Left lung (tissue), 10 donors: ENCODE data around the gene NOS1. TPM values are rescaled to one million over a fixed set of nuclear protein-coding genes. Genes with fewer than 3 reads are reported as not detected.

ENCODE experiments used
- ATAC-seq: fragments of 200-7000 bp; cut with Tn5 transposase; one replicate; pipeline ENCODE4 v1.9.1; 2020; ENCODE audit warnings: moderate library complexity
- DNase-seq, 4 donors: peaks; one replicate each; pipeline ENCODE4 v3.0.0-alpha.2; 2013 to 2020
- H3K27ac ChIP-seq, 2 donors: fragments of 200-600 bp; sonication (generic) in 1 of 2; one replicate each; pipeline versions ENCODE4 v1.5.0 to v1.8.0; 2020 to 2021
- H3K27me3 ChIP-seq, 2 donors: fragments of 200-600 bp; sonication (generic) in 1 of 2; one replicate each; pipeline versions ENCODE4 v1.5.0 to v1.8.0; 2020 to 2021
- H3K36me3 ChIP-seq, 2 donors: fragments of 200-600 bp; sonication (generic) in 1 of 2; one replicate each; pipeline versions ENCODE4 v1.5.0 to v1.8.0; 2020 to 2021
- H3K4me1 ChIP-seq, 2 donors: fragments of 200-600 bp; one replicate each; pipeline ENCODE4 v1.8.0; 2021
- H3K4me3 ChIP-seq, 2 donors: fragments of 200-600 bp; sonication (generic) in 1 of 2; one replicate each; pipeline versions ENCODE4 v1.5.0 to v1.8.0; 2020 to 2021; ENCODE audit warnings: mild to moderate bottlenecking in 1 of 2
- H3K9me3 ChIP-seq, 2 donors: fragments of 200-600 bp; sonication (generic) in 1 of 2; one replicate each; pipeline versions ENCODE4 v1.5.0 to v1.8.0; 2020 to 2021
- CTCF ChIP-seq, 2 donors: fragments of 200-600 bp; sonication (generic) in 1 of 2; IDR thresholded peaks; one replicate each; pipeline versions ENCODE4 v1.5.0 to v1.8.0; 2021; ENCODE audit warnings: antibody characterized with exemption in 2 of 2
- intact Hi-C, 2 donors: fragments of 100-400 bp; cut with DNase I; formaldehyde crosslinking; loops; one replicate each; pipeline versions ENCODE4 v1.11.2 to v1.14.2; 2022
- polyA plus RNA-seq, 6 donors: library from polyadenylated mRNA; unstranded; fragments of 120-200 nt; gene quantifications; one replicate each; pipeline ENCODE4 v1.2.1, GENCODE V29; 2013; ENCODE audit not compliant: insufficient read length in 6 of 6
- total RNA-seq, 2 donors: library from RNA; stranded (reverse); fragmentation: NEBNext Ultra II Directional; extraction: Animal tissue kit (Norgen Biotek cat#: 25700); gene quantifications; one replicate each; pipeline ENCODE4 v1.2.1, GENCODE V29; 2021
- donor health status: DM: no; HTN: yes; CAD: no.
- donor health status: DM: no; HTN: no; CAD: no.

Gene NOS1
- total and polyA plus RNA-seq, 8 donors = 0.11 to 2.4 (median 0.35) TPM

DNA sequence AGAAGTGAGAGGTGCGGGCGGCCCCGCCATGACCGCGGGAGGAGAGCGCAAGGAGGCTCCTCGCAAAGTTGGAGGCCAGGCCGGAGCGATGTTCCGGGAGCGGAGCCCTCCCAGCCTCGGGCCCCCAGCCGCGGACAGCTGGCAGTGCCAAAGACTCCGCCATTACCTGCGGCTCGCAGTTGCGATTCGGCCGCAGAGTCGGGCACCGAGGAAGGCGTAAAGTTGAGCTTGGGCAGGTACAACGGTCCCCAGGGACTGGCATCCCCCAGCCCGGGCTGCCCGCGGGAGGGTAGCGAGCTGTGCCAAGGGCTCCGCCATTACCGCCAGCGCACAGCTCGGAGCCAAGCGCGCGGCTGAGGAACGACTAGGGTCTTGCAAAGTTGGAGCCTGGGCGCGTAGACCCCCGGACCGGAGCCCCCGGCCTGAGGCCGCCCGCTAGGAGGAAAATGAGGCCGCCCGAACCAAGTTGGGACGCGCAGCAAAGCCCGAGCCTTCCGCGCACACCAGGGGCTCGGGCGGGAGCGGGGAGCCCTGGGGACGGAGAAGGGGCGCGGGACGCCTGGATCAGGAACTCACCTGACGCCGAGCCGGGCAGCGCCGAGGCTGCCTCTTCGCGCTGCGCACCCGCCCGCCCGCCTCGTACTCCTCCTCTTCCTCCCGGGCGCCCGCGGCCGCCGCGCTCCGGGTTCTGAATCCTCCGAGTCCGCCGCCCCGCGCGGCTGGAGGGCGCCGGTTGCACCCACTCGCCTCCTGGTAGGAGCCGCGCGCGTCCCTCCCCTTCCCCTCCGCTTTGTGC, 677 bp downstream of the NOS1 start:
- no peak for TF ChIP-seq CTCF (IDR thresholded peaks at IDR 0.05)
- no peaks in the 10 kb centered on the region for H3K36me3 ChIP-seq
- DNase-seq = no peak
- H3K4me1 ChIP-seq = no peaks in the 10 kb centered on the region
- H3K4me3 ChIP-seq = no peak overlapping the region
- intact Hi-C loops = no loop called here
- no peak overlapping the region for H3K27ac ChIP-seq
- ATAC-seq = no peak
- peaks cover 37 to 94% of the 10 kb centered on the region in 2 donors for H3K27me3 ChIP-seq
- H3K9me3 ChIP-seq = no peaks in the 10 kb centered on the region

DNA sequence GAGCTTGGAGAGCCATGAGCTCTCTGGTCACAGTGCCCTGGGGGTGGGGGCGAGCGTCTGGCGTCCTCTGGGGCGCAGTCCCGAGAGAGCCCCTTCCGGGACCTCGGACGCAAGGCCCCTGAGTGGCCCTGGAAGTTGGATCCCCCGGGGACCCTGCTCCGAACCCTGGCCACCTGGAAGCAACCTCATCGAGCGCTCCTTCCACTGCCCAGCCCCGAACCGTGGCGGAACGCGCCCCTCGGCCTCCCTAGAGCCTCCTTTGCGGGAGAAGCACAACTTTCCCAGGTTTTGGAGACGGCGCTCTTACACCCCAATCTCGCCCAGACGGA, 1.2 kb downstream of the NOS1 start:
- no peak for ATAC-seq
- Histone ChIP-seq H3K4me1 (no peaks in the 10 kb centered on the region), H3K27me3 (peaks cover 37 to 94% of the 10 kb centered on the region in 2 donors), H3K27ac (no peak overlapping the region), H3K9me3 (no peaks in the 10 kb centered on the region), H3K4me3 (no peak overlapping the region), H3K36me3 (no peaks in the 10 kb centered on the region)
- intact Hi-C loops = no loop called here
- TF ChIP-seq CTCF (IDR thresholded peaks at IDR 0.05) = no peak
- no peak for DNase-seq

DNA sequence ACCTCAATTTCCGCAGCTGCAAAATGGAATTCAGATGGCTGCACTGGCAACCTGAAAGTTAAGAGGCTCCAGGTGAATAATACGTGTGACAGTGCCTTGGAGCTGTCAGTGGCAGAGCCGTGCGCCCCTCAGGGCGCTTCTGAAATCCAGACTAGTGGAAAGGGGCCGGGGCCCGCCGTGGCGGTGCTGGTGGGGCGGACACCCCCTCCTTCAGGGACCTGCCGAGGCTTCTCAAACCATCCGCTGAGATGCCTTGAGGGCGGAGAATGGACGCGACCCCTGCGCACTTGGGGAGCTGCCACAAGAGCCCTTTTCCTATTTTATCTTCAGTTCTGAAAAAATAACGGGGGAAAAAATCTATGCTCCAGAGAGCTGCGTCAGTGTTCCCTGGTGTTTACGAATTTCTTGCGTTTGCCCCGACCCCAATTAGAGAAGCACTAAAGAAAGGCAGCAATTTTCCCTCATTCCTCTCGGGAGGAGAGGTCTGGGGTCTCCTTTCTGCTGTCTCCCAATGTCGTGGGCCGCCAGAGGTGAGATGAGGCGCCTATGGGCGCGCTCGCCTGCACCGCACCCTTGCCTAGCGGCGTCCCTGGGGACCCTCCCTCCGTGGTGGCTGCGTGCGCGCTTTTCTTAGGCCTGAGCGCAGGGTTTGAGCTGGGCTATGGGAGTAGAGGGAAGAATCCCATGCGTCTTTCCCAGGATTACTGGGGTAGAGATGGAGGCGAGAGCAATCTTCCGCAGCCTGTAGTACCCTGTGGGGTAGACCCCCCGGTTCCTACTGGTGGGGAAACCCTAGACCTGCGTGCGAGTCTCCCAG, 2.2 kb downstream of the NOS1 start:
- intact Hi-C loops = no loop called here
- Histone ChIP-seq H3K4me1 (no peaks in the 10 kb centered on the region), H3K27me3 (peaks cover 37 to 87% of the 10 kb centered on the region in 2 donors), H3K36me3 (no peaks in the 10 kb centered on the region), H3K27ac (no peak overlapping the region), H3K9me3 (no peaks in the 10 kb centered on the region), H3K4me3 (no peak overlapping the region)
- ATAC-seq (no peak), DNase-seq (no peak)
- no peak for TF ChIP-seq CTCF (IDR thresholded peaks at IDR 0.05)

GRCh38 chr12:117356048-117356447, 5.4 kb downstream of the NOS1 start:
- DNase-seq (no peak), ATAC-seq (peak; percentile 31)
- Histone ChIP-seq H3K9me3 (no peaks in the 10 kb centered on the region), H3K27ac (no peak overlapping the region), H3K36me3 (no peaks in the 10 kb centered on the region), H3K4me3 (no peak overlapping the region), H3K4me1 (no peaks in the 10 kb centered on the region), H3K27me3 (peaks cover 27 to 56% of the 10 kb centered on the region in 2 donors)
- TF ChIP-seq CTCF (IDR thresholded peaks at IDR 0.05) = no peak
- intact Hi-C loops = no loop called here

DNA sequence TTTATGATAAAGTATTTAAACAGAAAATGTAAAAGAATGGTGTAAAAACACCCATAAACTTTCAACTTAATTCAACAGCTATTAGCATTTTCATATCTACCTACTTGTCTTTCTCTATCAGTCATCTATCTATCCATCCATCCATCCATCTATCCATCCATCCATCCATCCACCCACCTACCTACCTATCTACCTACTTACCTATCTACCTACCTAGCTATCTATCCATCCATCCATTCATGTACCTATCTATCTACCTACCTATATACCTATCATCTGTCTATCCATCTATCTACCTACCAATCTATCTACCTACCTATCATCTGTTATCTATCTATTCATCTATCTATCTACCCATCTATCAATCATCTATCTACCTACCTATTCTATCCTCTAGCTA, 8.5 kb downstream of the NOS1 start:
- intact Hi-C loops = no loop called here
- ATAC-seq = no peak

More for the DNA sequence above, 8.5 kb downstream of the NOS1 start:
- TF ChIP-seq CTCF (IDR thresholded peaks at IDR 0.05) = no peak
- DNase-seq = no peak
- H3K36me3 ChIP-seq = no peaks in the 10 kb centered on the region
- H3K4me1 ChIP-seq = no peaks in the 10 kb centered on the region
- H3K9me3 ChIP-seq = no peaks in the 10 kb centered on the region
- H3K4me3 ChIP-seq = no peak overlapping the region
- peaks cover 0 to 24% of the 10 kb centered on the region in 2 donors for H3K27me3 ChIP-seq
- H3K27ac ChIP-seq = no peak overlapping the region
